ENCODE measurements around the gene ZNF385C.

DNA sequence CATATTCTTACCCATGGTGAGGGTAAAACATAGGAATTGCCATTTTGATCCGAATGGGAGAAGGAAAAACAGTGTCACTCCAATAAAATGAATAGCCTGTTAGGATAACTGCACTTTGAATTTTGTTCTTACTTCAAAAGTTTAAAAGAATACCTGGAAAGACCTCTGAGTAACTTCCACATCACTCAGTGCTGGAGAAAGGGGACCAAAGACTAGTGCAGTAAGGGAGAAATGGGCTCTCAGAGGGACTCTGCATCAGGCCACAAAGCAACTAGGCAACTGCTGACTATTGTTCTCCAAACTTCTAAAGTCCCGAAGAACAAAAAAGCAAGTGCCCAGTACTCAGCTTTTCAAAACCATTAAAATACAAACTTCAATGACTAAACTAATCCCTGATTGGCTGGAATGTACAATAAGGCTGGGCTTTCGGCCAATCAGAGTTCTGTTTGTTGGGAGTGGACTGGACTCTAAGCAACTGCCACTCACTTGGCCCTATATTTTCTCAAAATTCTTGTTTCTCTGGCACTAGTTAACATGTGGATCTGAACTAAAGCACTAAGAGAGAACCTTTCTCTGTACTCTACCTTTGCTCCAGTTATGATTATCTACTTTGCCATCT is 87.3 kb downstream of the ZNF385C start:
- no peak for TF ChIP-seq POLR2AphosphoS5 (IDR thresholded peaks at IDR 0.05; ENCODE audit: borderline replicate concordance, low read depth, low read length)
- TF ChIP-seq EZH2 (IDR thresholded peaks at IDR 0.05): no peak
